GM18907 (cell line): ENCODE results near the gene KIF7.

Experiments
- ATAC-seq: cut with Tn5 transposase; IDR thresholded peaks from one replicate; pipeline ENCODE4 v1.9.1; 2021; ENCODE audit warnings: mild to moderate bottlenecking, moderate library complexity; ENCODE audit not compliant: unreplicated experiment

KIF7 gene

DNA sequence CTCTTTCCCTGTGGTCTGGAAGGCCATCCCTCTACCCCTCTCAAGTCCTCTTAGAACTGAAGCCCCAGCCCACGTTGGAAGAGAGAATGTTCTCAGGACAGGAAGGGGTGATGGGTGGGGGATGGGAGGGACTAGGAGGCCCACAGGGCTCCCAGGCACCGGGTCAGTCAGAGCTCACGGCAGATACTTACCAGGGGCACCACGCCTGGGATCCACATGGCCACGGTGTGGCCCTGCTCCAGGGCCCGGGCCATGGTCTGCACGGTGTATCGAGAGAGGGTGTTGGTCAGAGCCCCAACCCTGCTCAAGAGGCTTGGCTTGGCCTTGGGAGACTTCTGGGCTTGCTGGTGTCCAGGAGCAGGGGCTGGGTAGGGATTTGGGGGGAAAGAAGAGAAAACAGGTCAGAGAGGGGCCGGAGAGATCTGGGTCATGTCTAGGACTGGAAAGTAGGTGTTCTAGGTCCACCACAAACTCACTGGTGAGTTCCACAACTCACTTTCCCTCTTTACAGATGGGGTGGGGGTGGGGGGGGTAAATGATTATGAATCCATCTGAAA lies 14.1 kb upstream of the KIF7 start:
- no peak for ATAC-seq

DNA sequence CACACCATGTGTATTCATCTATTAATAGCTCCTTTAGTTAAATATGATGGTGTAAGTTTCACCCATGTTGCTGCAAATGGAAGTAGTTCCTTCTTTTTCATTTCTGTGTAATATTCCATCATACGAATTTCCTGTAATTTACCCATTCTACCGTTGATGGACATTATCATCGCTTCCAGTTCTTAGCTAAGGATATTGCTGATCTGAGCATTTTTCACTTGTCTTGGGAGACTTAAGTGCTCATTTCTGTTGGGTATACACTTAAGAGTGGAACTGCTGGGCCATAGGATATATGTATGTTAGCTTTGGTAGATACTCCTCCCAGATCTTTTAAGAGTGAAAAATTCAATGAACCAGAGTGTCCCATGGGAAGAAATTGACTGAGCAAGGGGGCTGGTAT lies 12.9 kb upstream of the KIF7 start:
- no peak for ATAC-seq

DNA sequence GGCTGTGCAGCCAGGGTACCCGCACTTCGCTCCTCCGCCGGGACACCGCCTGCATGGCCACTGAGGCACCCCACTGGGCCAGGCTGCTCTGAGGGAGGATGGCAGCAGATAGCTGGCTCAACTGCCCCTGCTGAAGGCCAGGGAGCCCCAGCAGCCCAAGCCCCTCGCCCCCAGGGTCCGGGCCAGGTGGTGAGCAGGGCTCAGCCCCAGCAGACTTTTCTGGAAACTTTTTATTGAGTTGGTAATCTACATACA lies 12.4 kb upstream of the KIF7 start:
- no peak for ATAC-seq

DNA sequence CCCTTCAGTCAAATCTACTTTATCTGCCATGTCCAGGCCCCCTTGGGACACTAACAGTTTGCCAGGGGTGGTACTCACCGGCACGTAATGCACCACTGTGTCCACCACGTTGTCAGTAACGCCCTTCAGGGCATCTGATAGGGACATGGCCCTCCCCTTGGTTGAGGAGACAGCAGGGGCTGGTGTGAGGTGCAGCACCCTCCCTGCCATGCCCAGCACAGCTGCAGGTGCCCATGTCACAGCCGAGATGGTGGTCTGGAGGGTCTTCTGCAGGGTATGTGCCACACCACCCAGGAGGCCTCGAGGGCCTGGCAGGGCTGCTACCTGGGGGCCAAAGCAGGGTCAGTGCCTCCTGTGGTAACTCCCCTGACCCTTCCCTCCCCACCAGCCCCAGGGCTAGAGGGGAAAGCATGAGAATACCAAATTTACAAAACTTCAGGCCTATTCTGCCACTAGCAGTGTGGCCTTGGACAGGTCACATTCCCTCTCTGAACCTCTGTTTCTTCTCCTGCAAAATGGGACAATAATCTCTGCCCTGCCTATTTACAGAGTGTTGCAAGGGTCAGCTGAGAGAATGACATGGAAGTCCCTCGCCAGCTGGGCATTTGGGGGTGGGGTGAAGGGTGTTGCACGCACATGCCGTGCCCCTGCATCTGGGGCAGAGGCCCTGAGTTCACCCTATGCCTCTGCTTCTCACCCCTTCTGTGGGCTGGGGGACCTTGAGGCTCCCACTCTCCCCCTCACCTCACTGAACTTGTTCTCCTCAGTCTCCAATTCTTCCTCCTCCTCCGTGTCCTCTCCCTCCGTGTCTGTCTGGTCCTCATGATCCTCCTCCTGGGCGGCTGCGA lies 11.8 kb upstream of the KIF7 start:
- ATAC-seq, result no peak

DNA sequence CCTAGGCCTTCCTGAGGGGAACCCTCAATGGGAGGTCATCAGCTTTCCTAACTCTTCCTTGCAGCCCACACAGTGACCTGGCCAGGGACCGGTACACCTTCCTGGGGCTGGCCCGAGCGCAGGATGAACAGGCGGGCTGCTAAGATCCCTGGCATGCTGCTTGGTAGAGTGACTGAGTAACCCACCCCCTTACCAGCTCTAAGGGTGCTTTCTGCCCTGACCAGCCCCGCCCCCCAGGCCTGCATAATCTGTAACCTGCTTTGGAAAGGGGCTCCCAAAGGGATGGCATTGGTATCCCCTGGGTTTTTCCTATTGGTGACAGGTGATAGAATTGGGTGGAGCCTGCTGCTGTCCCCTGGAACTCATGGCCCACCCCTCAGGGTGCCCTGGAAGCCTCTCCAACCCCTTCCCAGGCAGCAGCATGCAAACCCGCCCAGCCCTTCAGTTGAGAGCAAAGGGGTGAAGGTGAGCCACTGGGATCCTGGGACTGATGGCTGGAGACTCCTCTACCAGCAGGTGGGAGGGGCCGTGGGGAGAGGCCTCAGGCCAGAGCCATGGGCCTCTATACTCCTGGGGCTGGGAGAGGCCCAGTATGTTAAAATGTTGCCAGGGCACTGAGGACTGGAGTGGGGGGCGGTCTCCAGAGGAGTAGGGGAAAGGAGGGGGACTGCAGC lies 11.1 kb upstream of the KIF7 start:
- no peak for ATAC-seq

DNA sequence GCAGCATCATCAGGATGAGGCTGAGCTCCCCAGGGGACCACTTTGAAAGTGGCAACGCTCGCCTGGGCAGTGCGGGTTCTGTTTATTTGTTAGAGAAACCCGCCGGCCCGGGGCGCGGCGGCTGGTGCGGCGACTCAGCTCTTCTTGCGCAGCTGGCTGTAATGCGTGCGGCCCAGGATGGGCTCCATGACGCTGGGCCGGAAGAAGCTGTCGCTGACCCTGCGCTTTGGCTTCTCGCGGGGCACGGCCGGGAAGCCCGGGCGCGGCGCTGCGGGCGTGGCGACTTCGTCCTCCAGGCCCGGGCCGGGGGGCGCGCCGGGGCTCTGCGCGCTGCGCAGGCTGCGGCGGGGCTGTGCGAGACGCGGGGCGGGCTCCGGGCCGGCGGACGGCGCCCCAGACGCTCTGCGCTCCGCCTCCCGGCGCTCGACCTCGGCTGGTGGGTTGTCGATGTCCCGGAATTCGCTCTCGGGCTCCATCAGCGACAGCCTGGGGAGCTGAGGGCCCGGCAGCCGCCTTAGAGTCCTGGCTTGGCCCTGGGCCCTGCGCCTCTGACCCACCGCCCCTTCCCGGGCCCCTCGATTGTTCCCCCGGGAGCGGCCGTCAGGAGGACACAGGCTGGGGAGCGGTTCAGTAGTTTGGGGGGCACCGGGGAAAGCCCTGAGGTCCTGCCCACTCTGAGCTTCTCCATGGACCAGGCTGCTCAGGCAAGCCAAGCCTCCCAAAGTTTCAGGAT lies 10.3 kb upstream of the KIF7 start:
- ATAC-seq, result no peak

DNA sequence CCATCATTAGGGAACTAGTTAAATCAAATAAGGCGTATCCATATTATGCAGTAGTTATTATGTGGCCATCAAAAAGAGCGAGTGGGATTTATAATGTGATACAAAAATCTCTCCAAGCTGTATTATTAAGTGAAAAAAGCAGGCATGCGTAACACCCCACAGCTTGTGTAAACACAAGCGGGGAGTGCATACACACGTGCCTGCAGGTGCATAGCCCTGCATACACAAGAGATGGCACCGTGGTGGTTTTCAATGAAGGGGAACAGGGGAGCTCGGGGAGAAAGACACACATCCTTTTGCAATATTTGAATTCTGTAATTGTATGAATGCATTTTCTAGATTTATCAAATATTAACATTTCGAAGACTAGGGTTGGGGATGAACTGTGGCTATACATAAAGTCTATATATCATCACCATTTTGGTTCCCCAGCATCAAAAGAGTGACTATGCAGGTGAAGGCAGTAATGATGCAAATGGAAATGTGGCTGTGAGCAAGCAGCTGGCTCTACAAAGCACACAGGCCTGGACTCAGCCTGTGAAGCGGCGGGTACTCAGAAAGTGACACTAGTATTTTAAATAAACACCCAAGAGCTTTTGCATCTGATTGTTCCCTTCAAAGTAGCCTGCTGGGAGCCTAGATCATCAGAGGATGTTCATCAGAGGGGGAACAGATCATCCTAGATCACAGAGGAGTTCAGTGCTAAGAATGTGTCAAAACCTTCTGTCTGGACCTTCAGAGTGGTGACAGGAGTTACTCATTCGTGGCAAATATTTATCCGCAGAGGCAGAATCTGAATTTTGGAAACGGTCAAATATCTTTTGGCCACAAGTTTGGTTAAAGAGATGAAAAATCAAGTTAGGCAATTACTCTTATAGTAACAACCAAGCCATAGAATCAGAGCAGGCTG lies 9.4 kb upstream of the KIF7 start:
- no peak for ATAC-seq

DNA sequence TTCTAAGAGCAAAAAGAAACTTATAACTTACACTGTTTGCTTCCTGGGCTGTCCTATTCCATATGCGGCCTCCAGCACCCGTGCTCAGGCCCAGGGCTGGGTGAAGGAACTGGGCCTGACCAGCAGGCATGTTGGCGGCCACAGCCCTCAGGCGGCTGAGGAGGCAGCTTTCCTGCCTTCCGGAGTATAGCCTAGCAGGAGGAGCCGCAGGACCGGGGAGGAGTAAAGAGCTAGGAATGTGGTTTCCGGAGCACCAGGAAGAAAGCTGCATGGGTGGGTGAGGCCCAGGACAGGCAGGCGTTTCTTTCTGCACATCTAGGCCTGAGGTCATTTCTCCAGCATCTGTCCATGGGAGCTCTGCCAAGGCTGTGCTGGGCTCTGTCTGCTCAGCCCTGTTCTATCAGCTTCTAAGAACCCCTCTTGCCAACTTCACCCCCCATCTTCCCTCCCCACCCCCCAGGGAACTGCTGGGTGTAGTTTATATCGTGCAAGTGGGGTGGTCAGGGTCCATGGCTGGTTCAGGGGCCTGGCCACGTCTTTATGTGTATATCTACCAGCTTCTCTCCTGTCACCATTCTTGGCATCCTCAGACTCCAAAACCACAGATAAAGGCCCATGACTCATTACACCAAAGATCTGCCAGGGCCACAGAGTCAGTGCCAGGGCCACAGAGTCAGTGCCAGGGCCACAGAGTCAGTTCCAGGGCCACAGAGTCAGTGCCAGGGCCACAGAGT lies 7.8 kb upstream of the KIF7 start:
- no peak for ATAC-seq

DNA sequence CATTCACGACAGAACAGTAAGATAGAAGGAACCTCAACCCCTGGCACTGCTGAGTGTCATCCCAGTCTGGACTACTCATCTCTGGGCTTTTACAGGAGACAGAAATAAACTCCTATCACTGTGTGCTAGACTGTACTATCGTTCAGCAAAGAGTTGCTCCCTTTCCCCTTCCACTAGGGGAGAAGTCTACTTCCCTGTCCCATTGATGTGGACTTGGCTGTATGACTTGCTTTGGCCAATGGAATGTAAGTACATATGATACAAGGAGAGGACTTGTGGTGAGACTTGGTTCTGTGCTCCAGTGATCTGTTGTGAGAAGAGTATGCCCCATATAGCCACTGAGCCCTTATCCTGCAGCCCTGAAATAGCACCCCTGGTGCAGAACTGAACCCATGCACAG lies 5.3 kb upstream of the KIF7 start:
- no peak for ATAC-seq

DNA sequence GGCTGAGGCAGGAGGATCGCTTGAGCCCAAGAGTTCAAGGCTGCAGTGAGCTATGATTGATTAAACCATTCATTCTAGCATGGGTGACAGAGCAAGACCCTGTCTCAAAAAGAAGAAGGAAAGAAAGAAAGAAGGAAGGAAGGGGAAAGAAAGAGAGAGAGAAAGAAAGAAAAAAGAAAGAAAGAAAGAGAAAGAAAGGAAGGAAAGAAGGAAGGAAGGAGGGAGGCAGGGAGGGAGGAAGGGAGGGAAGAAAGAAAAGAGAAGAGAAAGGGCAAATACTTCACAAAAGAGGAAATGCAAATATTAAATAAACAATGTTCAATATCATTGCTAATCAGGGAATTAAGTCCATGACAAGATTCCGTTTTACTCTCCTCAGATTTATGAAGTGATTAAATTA lies 4.0 kb upstream of the KIF7 start:
- ATAC-seq, result no peak

DNA sequence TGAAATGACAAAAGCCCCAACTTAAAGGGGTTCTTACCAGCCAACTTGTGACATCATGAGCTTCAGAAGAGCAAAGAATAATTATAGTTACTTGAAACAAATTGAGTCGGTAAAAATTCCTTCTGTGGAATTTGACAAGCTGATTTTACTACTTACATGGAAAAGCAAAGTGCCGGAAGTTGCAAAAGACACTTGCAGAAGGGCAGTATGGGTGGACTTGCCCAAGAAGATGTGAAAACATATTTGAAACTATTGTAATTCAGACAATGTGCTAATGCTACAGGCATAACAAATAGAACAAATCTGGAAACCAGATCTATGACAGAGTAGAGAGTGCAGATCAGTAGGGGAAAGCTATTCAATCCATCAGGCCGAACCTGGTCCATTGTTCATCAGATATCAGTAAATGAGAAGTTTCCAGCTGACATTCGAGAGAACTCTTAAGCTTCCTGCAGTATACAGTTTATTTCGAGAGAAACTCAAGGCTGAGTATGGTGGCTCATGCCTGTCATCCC lies 2.5 kb upstream of the KIF7 start:
- no peak for ATAC-seq

DNA sequence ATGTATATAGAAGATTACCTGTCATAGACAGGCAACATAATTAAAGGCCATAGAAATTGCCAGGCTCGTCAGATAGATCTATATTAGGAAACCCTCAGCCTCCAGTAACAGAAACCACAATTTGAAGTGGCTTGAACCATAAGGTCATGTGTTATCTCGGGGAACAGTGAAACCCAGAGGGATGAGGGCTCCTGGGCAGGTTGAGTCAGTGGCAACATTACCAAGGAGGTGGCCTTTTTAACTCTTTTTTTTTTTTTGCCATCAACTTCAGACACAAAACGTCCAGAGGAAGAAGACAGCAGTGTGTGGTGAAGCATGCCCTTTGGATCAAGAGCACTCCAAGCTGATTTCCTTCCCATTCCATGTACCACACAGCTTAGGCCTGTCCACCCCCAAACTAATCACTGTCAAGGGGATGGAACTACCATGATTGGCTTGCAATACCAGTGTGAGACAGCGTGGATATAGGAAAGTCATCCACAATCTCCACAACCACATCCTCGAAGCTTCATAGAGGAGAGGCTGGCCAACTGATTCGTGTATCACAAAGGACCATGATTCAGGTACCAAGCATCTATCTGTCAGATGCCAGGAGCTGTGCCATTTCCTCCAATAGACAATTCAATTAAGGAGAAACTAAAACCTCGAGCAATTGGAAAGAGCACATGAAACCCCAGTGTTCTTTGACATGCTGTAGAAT lies 999 bp upstream of the KIF7 start:
- ATAC-seq, result no peak

DNA sequence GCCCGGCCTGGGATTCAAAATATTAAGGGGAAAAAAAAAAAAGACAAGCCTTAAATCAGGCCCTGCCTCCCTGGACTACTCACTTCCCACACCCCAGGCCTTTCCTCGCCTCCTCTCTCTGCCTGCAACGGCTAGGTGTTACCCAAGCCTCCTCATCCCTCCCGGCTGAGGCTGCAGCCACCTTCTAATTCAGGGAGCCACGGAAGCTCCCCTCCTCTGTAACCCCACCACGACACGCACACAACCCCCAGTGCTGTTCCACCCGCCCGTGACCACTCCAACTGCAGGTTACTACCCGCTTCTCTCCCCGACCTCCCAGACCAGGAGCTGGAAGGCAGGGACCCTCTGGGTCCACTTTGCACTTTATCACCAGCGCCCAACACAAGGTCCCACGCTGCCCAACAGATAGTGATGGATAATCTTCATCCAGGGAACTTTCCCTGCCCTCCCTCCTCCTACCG lies 936 bp downstream of the KIF7 start:
- no peak for ATAC-seq

DNA sequence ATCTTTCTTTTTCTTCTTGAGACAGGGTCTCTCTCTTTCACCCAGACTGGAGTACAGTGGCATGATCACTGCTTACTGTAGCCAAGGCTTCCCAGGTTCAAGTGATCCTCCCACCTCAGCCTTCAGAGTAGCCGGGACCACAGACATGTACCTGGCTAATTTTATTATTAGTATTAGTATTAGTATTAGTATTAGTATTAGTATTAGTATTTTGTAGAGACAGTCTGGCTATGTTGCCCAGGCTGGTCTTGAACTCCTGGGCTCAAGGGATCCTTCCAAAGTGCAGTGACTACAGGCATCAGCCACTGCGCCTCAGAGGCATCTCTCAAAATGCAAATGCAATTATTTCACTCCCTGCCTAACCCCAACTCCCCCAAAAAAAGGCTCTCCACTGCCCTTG lies 1.7 kb downstream of the KIF7 start:
- no peak for ATAC-seq

DNA sequence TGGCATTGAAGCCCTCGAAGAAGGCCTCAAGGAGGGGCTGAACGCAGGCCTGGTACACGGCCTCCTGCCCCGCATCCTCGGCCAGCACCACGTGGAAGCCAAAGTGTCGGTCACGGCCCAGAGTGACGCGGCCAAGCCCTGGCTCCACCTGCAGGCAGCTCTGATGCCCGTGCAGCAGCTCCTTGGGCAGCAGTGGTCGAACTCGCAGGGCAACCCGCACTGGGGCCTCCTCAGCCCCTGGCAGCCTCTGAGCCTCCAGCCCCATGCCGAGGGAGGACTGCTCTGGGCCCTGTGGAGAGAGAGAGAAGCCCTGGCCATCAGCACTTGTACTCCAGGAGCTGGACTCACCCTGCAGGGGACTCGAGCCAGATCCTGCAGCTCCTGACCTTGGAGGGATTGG lies 2.6 kb downstream of the KIF7 start:
- no peak for ATAC-seq

DNA sequence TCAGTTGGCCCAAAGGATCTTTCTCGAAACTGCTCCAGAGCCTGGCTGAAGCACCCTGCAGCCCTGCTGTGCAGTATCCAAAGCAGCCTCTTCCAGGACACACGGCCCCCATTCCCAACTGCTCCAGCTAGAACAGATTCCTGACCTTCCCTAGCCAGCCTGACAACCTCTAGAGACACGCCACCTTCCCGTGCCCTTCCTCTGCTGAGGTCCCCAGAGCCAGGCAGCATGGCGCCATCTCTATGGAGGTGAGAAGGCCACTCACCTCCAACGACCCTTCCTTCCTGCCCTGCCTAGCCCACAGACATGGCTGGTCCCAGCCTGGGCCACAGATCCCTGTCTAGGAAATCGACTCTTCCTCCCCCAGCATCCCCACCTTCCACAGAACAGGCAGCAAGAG lies 3.1 kb downstream of the KIF7 start:
- no peak for ATAC-seq

DNA sequence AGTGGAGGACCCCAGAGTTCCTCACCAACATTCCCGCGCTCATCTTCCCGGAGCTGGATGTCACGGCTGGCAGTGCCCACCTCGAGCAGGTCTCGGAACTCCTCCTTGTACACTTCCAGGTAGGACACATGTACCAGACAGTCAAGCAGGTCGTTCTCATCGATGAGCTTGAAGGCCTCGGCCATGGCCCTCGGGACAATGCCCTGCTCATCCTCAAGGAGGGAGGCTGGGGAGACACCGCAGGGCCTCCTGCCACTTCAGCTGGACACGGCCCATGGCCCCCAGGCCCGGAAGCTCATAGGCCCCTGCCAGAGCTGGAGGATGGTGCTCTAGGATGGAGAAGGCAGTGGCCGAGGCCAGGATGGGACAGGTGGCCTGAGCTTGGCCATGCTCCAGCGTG lies 5.6 kb downstream of the KIF7 start:
- ATAC-seq, result no peak

DNA sequence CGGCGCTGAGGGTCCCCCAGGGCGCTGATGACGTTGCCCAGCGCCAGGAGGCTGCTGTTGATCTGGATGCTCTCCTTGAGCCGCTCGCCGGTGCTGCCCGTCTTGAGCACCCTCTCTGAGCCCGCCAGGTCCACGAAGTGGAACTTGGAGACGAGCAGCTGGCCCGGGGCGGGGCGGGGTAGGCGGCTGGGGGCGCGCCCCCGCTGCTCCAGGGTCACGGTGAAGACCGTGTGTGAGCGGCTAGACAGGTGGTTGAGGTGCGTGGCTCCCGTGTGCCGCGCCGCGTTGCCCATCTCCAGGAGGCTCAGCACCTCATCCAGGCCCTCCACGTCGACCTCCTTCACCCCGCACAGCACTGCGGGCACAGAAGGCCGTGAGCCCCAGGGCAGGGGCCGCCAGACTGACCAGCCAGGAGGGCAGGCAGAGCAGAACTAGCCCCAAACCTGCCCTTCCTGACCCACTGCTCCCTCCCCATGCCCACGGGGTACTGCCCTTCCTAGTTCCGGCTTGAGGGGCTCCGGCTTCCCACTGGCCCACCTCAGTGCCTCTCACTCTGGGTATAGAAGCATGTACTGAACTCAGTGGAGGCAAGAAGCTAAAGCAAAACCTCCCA lies 6.1 kb downstream of the KIF7 start:
- no peak for ATAC-seq
